Measurements from ENCODE around the gene ABCD4. TPM values are rescaled to one million over a fixed set of nuclear protein-coding genes. Genes with fewer than 3 reads are reported as not detected.

ABCD4 gene
- total RNA-seq, 1 donor: 28.2 TPM

GRCh38 chr14:74237441-74237840 lies 65.3 kb downstream of the ABCD4 start:
- TF ChIP-seq, protein P1, sequence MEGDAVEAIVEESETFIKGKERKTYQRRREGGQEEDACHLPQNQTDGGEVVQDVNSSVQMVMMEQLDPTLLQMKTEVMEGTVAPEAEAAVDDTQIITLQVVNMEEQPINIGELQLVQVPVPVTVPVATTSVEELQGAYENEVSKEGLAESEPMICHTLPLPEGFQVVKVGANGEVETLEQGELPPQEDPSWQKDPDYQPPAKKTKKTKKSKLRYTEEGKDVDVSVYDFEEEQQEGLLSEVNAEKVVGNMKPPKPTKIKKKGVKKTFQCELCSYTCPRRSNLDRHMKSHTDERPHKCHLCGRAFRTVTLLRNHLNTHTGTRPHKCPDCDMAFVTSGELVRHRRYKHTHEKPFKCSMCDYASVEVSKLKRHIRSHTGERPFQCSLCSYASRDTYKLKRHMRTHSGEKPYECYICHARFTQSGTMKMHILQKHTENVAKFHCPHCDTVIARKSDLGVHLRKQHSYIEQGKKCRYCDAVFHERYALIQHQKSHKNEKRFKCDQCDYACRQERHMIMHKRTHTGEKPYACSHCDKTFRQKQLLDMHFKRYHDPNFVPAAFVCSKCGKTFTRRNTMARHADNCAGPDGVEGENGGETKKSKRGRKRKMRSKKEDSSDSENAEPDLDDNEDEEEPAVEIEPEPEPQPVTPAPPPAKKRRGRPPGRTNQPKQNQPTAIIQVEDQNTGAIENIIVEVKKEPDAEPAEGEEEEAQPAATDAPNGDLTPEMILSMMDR (IDR thresholded peaks at IDR 0.05; ENCODE audit: insufficient read depth, low read length): no peak
- DNase-seq (ENCODE audit: low read depth): no peak
- H3K4me3 ChIP-seq (ENCODE audit: low read depth, low read length): no peak overlapping the region

Other genes starting within 250 kb of the ABCD4 start
- gene ALDH6A1, start 218.5 kb downstream of the ABCD4 start, total RNA-seq (ENCODE audit: low replicate concordance): 23.4 and 27.0 TPM in 2 replicates
- gene LIN52, start 218.0 kb downstream of the ABCD4 start, total RNA-seq (ENCODE audit: low replicate concordance): 9.2 and 10.0 TPM in 2 replicates
- not detected in 2 replicates for gene VSX2, start 63.5 kb downstream of the ABCD4 start, total RNA-seq (ENCODE audit: low replicate concordance)
- not detected in 2 replicates for gene VRTN, start 45.5 kb upstream of the ABCD4 start, total RNA-seq (ENCODE audit: low replicate concordance)
- gene SYNDIG1L, start 123.3 kb upstream of the ABCD4 start, total RNA-seq (ENCODE audit: low replicate concordance): not detected in 2 replicates
- 189 and 291 TPM in 2 replicates for gene NPC2, start 190.4 kb upstream of the ABCD4 start, total RNA-seq (ENCODE audit: low replicate concordance)
- 3.1 and 12.9 TPM in 2 replicates for gene ISCA2, start 190.8 kb upstream of the ABCD4 start, total RNA-seq (ENCODE audit: low replicate concordance)